ENCODE data around the gene KREMEN2. TPM values are rescaled to one million over a fixed set of nuclear protein-coding genes. Genes with fewer than 3 reads are reported as not detected.

KREMEN2 gene
- total RNA-seq, 2 donors from 2014 or later: 5.0 to 8.4 TPM

GRCh38 chr16:2969545-2970521 lies 5.8 kb downstream of the KREMEN2 start:
- peak; percentile 94 for DNase-seq
- 1 to 2% methylated on average over 28 to 83 of the region's 83 CpGs for WGBS, 2 experiments (ENCODE audit: insufficient coverage in 1 of 2, insufficient read length in 1 of 2)
- Mint-ChIP-seq H3K4me1 (peaks cover 4% of the 10 kb centered on the region), H3K4me3 (peak overlapping the region; percentile 64), H3K27ac (no peak overlapping the region), H3K9me3 (no peaks in the 10 kb centered on the region), H3K36me3 (ENCODE audit: low read depth) (peaks cover 14% of the 10 kb centered on the region), H3K27me3 (ENCODE audit: insufficient read depth) (peaks cover 34% of the 10 kb centered on the region)
- Histone ChIP-seq H3K27me3 (ENCODE audit: control insufficient read depth, insufficient read depth, low read length, poor library complexity, severe bottlenecking) (no peaks in the 10 kb centered on the region), H3K9me3 (ENCODE audit: control insufficient read depth, low read length) (no peaks in the 10 kb centered on the region), H3K4me1 (ENCODE audit: control insufficient read depth, insufficient read depth, low read length) (peaks cover 14% of the 10 kb centered on the region), H3K36me3 (ENCODE audit: control insufficient read depth, insufficient read depth, low read length) (no peaks in the 10 kb centered on the region), H3K9ac (ENCODE audit: extremely low read depth, low read length, poor library complexity, severe bottlenecking) (peak overlapping the region; percentile 38), H3K4me3 (ENCODE audit: low read length) (peak overlapping the region; percentile 80), H3K27ac (ENCODE audit: low read depth, low read length) (peak overlapping the region; percentile 49)
- peak; percentile 77 for TF ChIP-seq CTCF (conservative IDR thresholded peaks at IDR 0.05)

- H3K4me1 Mint-ChIP-seq: peaks cover 4% of the 10 kb centered on the region
- Histone ChIP-seq H3K27ac (ENCODE audit: low read depth, low read length) (no peak overlapping the region), H3K4me3 (ENCODE audit: low read length) (peak overlapping the region; percentile 80), H3K9me3 (ENCODE audit: control insufficient read depth, low read length) (no peaks in the 10 kb centered on the region), H3K36me3 (ENCODE audit: control insufficient read depth, insufficient read depth, low read length) (peaks cover 6% of the 10 kb centered on the region), H3K27me3 (ENCODE audit: control insufficient read depth, insufficient read depth, low read length, poor library complexity, severe bottlenecking) (no peaks in the 10 kb centered on the region), H3K9ac (ENCODE audit: extremely low read depth, low read length, poor library complexity, severe bottlenecking) (no peak overlapping the region), H3K4me1 (ENCODE audit: control insufficient read depth, insufficient read depth, low read length) (peaks cover 14% of the 10 kb centered on the region)
- WGBS, 2 experiments (ENCODE audit: insufficient coverage in 1 of 2, insufficient read length in 1 of 2): 82 to 93% methylated on average over 3 to 6 of the region's 6 CpGs
- H3K36me3 Mint-ChIP-seq (ENCODE audit: low read depth): peaks cover 14% of the 10 kb centered on the region
- peak overlapping the region; percentile 64 for H3K4me3 Mint-ChIP-seq
- no peaks in the 10 kb centered on the region for H3K9me3 Mint-ChIP-seq
- peaks cover 29% of the 10 kb centered on the region for H3K27me3 Mint-ChIP-seq (ENCODE audit: insufficient read depth)
- H3K27ac Mint-ChIP-seq: peak overlapping the region; percentile 48
- no peak for TF ChIP-seq CTCF (conservative IDR thresholded peaks at IDR 0.05)
- no peak for DNase-seq
Observed at GRCh38 chr16:2970563-2970962, 6.5 kb downstream of the KREMEN2 start.

- Mint-ChIP-seq H3K9me3 (no peaks in the 10 kb centered on the region), H3K4me1 (peaks cover 4% of the 10 kb centered on the region), H3K27me3 (ENCODE audit: insufficient read depth) (peaks cover 21% of the 10 kb centered on the region), H3K4me3 (peak overlapping the region; percentile 64), H3K36me3 (ENCODE audit: low read depth) (peaks cover 14% of the 10 kb centered on the region), H3K27ac (no peak overlapping the region)
- no peak overlapping the region for H3K9ac ChIP-seq (ENCODE audit: extremely low read depth, low read length, poor library complexity, severe bottlenecking)
- H3K27ac ChIP-seq (ENCODE audit: low read depth, low read length): no peak overlapping the region
- peaks cover 14% of the 10 kb centered on the region for H3K36me3 ChIP-seq (ENCODE audit: control insufficient read depth, insufficient read depth, low read length)
- no peaks in the 10 kb centered on the region for H3K9me3 ChIP-seq (ENCODE audit: control insufficient read depth, low read length)
- no peaks in the 10 kb centered on the region for H3K27me3 ChIP-seq (ENCODE audit: control insufficient read depth, insufficient read depth, low read length, poor library complexity, severe bottlenecking)
- DNase-seq: no peak
- H3K4me3 ChIP-seq (ENCODE audit: low read length): peak overlapping the region; percentile 80
- TF ChIP-seq CTCF (conservative IDR thresholded peaks at IDR 0.05): no peak
- H3K4me1 ChIP-seq (ENCODE audit: control insufficient read depth, insufficient read depth, low read length): peaks cover 14% of the 10 kb centered on the region
- WGBS, 2 experiments (ENCODE audit: insufficient coverage in 1 of 2, insufficient read length in 1 of 2): 96% methylated on average over 17 to 35 of the region's 35 CpGs
Observed at GRCh38 chr16:2971134-2971984, 7.3 kb downstream of the KREMEN2 start.
